SK-N-SH treated with all-trans-retinoic acid at 6 μM for 48 hours (cell line): ENCODE results near the gene MKNK2.
"Not testable (repeated sequence)": the region's sequence is repeated elsewhere in the genome, so short reads cannot be mapped to it uniquely, and the experiment has no call there.

Source experiments
- ATAC-seq: fragments of 200-7000 bp; cut with Tn5 transposase; 3 replicates; pipeline ENCODE4 v1.9.1; 2020; ENCODE audit warnings: mild to moderate bottlenecking, moderate library complexity
- ARNTL ChIP-seq: fragments of 450-650 bp; formaldehyde crosslinking; IDR thresholded peaks from 2 replicates; pipeline ENCODE4 v1.5.0; 2020; ENCODE audit warnings: low read depth, mild to moderate bottlenecking, moderate library complexity, borderline replicate concordance
- BACH2 ChIP-seq: fragments of 250-450 bp; sonication (Bioruptor Pico); IDR thresholded peaks from 2 replicates; pipeline ENCODE4 v1.9.0; 2021; ENCODE audit warnings: mild to moderate bottlenecking, borderline replicate concordance
- CSDC2 ChIP-seq: fragments of 250-450 bp; sonication (Bioruptor Pico); IDR thresholded peaks from 2 replicates; pipeline ENCODE4 v1.5.0; 2020; ENCODE audit warnings: mild to moderate bottlenecking, moderate library complexity
- ESRRG ChIP-seq: fragments of 250-450 bp; sonication (Bioruptor Pico); IDR thresholded peaks from 2 replicates; pipeline ENCODE4 v1.6.1; 2021; ENCODE audit warnings: mild to moderate bottlenecking
- GLIS3 ChIP-seq: fragments of 250-450 bp; sonication (Bioruptor Pico); IDR thresholded peaks from 2 replicates; pipeline ENCODE4 v1.5.0; 2020; ENCODE audit warnings: mild to moderate bottlenecking, moderate library complexity
- ISL1 ChIP-seq: fragments of 250-450 bp; sonication (Bioruptor Pico); IDR thresholded peaks from 2 replicates; pipeline ENCODE4 v2.1.2; 2022; ENCODE audit warnings: mild to moderate bottlenecking, moderate library complexity
- SNAI2 ChIP-seq: fragments of 250-450 bp; sonication (Bioruptor Pico); IDR thresholded peaks from 2 replicates; pipeline ENCODE4 v1.5.0; 2020; ENCODE audit warnings: mild to moderate bottlenecking, moderate library complexity
- TCF4 ChIP-seq: fragments of 250-450 bp; sonication (Bioruptor Pico); IDR thresholded peaks from 2 replicates; pipeline ENCODE4 v1.8.0; 2021; ENCODE audit warnings: mild to moderate bottlenecking, moderate library complexity, borderline replicate concordance
- TOX ChIP-seq: fragments of 250-450 bp; sonication (Bioruptor Pico); IDR thresholded peaks from 2 replicates; pipeline ENCODE4 v1.8.0; 2021; ENCODE audit warnings: mild to moderate bottlenecking, moderate library complexity, borderline replicate concordance
- ZC3H10 ChIP-seq: fragments of 250-450 bp; sonication (Bioruptor Pico); IDR thresholded peaks from 2 replicates; pipeline ENCODE4 v1.5.1; 2021; ENCODE audit warnings: mild to moderate bottlenecking, moderate library complexity
- ZFP3 ChIP-seq: fragments of 250-450 bp; sonication (Bioruptor Pico); IDR thresholded peaks from 2 replicates; pipeline ENCODE4 v1.5.0; 2020; ENCODE audit warnings: mild to moderate bottlenecking, moderate library complexity
- ZFP30 ChIP-seq: fragments of 450-650 bp; formaldehyde crosslinking; IDR thresholded peaks from 2 replicates; pipeline ENCODE4 v1.5.0; 2022; ENCODE audit warnings: mild to moderate bottlenecking, moderate library complexity
- ZNF565 ChIP-seq: fragments of 450-650 bp; formaldehyde crosslinking; conservative IDR thresholded peaks from 2 replicates; pipeline ENCODE4 v1.5.0; 2020; ENCODE audit warnings: low read depth, mild to moderate bottlenecking, moderate library complexity
- ZNF70 ChIP-seq: fragments of 450-650 bp; formaldehyde crosslinking; IDR thresholded peaks from 2 replicates; pipeline ENCODE4 v1.5.0; 2020; ENCODE audit warnings: mild to moderate bottlenecking, moderate library complexity
- ZNF8 ChIP-seq: fragments of 450-650 bp; formaldehyde crosslinking; IDR thresholded peaks from 2 replicates; pipeline ENCODE4 v1.5.0; 2020; ENCODE audit warnings: mild to moderate bottlenecking, moderate library complexity
- TF ChIP-seq, protein P1 (sequence below): fragments of 250-450 bp; sonication (Bioruptor Pico); IDR thresholded peaks from 2 replicates; pipeline ENCODE4 v1.5.1; 2021; ENCODE audit warnings: mild to moderate bottlenecking, moderate library complexity
- TF ChIP-seq, protein P2 (sequence below): fragments of 250-450 bp; sonication (Bioruptor Pico); IDR thresholded peaks from 2 replicates; pipeline ENCODE4 v1.5.0; 2020; ENCODE audit warnings: mild to moderate bottlenecking, moderate library complexity
- TF ChIP-seq, protein P3 (sequence below): fragments of 250-450 bp; sonication (Bioruptor Pico); IDR thresholded peaks from 2 replicates; pipeline ENCODE4 v1.8.0; 2020; ENCODE audit warnings: mild to moderate bottlenecking, moderate library complexity, borderline replicate concordance
- TF ChIP-seq, protein P4 (sequence below): fragments of 250-450 bp; sonication (Bioruptor Pico); IDR thresholded peaks from 2 replicates; pipeline ENCODE4 v1.8.0; 2021; ENCODE audit warnings: low read depth, mild to moderate bottlenecking, moderate library complexity, borderline replicate concordance

The MKNK2 gene

DNA sequence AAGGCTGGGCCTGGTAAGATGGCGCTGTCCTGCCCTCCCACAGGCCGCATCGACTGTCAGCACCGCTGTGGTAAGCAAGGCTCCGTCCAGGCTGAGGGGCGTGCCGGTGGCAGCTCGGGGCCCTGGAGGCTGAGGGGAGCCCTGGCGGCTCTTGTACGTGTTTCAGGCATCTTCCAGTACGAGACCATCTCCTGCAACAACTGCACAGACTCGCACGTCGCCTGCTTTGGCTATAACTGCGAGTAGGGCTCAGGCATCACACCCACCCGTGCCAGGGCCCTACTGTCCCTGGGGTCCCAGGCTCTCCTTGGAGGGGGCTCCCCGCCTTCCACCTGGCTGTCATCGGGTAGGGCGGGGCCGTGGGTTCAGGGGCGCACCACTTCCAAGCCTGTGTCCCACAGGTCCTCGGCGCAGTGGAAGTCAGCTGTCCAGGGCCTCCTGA, 46.9 kb upstream of the MKNK2 start (continued):
- TF ChIP-seq ZNF8 (CRISPR knock-in tag) = no peak

DNA sequence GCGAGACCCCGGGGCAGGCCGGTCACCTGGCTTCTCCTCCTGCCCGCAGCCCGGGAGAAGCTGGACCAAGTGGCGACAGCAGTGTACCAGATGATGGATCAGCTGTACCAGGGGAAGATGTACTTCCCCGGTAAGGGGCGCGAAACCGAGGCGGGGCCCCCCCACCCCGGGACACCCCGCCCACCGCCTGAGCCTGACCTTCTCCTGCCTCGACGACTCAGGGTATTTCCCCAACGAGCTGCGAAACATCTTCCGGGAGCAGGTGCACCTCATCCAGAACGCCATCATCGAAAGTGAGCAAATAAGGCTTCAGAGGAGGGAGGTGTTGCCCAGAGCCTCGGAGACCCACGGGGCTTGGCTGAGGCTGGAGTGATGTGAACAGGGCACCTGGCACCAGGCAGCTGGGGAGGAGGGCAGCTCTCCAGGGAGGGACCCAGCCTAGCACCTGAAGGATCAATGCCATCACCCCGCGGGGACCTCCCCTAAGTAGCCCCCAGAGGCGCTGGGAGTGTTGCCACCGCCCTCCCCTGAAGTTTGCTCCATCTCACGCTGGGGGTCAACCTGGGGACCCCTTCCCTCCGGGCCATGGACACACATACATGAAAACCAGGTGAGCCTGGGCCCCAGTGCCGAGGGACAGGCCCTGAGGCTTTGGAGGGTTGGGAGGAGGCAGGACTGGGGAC, 46.3 kb upstream of the MKNK2 start:
- TF ChIP-seq ESRRG (no peak), CSDC2 (no peak), SNAI2 (CRISPR knock-in tag) (no peak), ZFP30 (CRISPR knock-in tag) (no peak), ISL1 (CRISPR knock-in tag) (no peak), ZFP3 (CRISPR knock-in tag) (no peak), ZC3H10 (CRISPR knock-in tag) (no peak), ARNTL (CRISPR knock-in tag) (no peak)
- peak; percentile 4 for ATAC-seq

DNA sequence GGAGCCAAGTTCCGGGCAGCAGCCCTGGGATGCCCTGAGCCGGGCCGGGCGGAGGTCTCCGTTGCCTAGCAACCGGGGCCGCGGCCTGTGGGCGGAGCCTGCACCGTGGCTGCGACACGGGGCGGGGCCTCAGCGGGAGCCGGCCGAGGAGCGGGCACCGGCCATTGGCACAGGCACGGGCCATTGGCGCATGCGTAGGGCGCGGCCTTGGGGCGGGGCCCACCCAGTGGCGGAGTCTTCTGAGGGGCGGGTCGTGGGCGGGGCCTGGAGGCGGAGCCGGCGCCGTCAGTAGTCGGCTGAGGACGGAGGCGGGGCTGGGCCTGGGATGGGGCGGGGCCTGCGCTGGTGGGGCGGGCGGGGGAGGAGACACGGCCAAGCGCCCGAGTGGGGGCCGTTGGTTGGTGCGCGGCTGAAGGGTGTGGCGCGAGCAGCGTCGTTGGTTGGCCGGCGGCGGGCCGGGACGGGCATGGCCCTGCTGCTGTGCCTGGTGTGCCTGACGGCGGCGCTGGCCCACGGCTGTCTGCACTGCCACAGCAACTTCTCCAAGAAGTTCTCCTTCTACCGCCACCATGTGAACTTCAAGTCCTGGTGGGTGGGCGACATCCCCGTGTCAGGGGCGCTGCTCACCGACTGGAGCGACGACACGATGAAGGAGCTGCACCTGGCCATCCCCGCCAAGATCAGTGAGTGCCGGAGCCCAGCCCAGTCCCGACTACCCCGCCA, 45.6 kb upstream of the MKNK2 start, which contains the start of gene IZUMO4:
Gene IZUMO4, plus strand, starts transcription at position 436 of the 723 bp plus-strand sequence. Its CDS starts 31 bp downstream, at position 467.
- TF ChIP-seq, protein P1, sequence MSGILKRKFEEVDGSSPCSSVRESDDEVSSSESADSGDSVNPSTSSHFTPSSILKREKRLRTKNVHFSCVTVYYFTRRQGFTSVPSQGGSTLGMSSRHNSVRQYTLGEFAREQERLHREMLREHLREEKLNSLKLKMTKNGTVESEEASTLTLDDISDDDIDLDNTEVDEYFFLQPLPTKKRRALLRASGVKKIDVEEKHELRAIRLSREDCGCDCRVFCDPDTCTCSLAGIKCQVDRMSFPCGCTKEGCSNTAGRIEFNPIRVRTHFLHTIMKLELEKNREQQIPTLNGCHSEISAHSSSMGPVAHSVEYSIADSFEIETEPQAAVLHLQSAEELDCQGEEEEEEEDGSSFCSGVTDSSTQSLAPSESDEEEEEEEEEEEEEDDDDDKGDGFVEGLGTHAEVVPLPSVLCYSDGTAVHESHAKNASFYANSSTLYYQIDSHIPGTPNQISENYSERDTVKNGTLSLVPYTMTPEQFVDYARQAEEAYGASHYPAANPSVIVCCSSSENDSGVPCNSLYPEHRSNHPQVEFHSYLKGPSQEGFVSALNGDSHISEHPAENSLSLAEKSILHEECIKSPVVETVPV (CRISPR knock-in tag) = no peak
- TF ChIP-seq ARNTL (CRISPR knock-in tag) (no peak), TCF4 (CRISPR knock-in tag) (no peak), BACH2 (CRISPR knock-in tag) (no peak), SNAI2 (CRISPR knock-in tag) (no peak), GLIS3 (CRISPR knock-in tag) (no peak), ISL1 (CRISPR knock-in tag) (no peak), ESRRG (no peak), ZNF70 (CRISPR knock-in tag) (no peak), TOX (CRISPR knock-in tag) (no peak)
- TF ChIP-seq, protein P2, sequence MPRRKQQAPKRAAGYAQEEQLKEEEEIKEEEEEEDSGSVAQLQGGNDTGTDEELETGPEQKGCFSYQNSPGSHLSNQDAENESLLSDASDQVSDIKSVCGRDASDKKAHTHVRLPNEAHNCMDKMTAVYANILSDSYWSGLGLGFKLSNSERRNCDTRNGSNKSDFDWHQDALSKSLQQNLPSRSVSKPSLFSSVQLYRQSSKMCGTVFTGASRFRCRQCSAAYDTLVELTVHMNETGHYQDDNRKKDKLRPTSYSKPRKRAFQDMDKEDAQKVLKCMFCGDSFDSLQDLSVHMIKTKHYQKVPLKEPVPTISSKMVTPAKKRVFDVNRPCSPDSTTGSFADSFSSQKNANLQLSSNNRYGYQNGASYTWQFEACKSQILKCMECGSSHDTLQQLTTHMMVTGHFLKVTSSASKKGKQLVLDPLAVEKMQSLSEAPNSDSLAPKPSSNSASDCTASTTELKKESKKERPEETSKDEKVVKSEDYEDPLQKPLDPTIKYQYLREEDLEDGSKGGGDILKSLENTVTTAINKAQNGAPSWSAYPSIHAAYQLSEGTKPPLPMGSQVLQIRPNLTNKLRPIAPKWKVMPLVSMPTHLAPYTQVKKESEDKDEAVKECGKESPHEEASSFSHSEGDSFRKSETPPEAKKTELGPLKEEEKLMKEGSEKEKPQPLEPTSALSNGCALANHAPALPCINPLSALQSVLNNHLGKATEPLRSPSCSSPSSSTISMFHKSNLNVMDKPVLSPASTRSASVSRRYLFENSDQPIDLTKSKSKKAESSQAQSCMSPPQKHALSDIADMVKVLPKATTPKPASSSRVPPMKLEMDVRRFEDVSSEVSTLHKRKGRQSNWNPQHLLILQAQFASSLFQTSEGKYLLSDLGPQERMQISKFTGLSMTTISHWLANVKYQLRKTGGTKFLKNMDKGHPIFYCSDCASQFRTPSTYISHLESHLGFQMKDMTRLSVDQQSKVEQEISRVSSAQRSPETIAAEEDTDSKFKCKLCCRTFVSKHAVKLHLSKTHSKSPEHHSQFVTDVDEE (CRISPR knock-in tag) = no peak
- TF ChIP-seq, protein P3, sequence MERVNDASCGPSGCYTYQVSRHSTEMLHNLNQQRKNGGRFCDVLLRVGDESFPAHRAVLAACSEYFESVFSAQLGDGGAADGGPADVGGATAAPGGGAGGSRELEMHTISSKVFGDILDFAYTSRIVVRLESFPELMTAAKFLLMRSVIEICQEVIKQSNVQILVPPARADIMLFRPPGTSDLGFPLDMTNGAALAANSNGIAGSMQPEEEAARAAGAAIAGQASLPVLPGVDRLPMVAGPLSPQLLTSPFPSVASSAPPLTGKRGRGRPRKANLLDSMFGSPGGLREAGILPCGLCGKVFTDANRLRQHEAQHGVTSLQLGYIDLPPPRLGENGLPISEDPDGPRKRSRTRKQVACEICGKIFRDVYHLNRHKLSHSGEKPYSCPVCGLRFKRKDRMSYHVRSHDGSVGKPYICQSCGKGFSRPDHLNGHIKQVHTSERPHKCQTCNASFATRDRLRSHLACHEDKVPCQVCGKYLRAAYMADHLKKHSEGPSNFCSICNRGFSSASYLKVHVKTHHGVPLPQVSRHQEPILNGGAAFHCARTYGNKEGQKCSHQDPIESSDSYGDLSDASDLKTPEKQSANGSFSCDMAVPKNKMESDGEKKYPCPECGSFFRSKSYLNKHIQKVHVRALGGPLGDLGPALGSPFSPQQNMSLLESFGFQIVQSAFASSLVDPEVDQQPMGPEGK = no peak
- TF ChIP-seq, protein P4, sequence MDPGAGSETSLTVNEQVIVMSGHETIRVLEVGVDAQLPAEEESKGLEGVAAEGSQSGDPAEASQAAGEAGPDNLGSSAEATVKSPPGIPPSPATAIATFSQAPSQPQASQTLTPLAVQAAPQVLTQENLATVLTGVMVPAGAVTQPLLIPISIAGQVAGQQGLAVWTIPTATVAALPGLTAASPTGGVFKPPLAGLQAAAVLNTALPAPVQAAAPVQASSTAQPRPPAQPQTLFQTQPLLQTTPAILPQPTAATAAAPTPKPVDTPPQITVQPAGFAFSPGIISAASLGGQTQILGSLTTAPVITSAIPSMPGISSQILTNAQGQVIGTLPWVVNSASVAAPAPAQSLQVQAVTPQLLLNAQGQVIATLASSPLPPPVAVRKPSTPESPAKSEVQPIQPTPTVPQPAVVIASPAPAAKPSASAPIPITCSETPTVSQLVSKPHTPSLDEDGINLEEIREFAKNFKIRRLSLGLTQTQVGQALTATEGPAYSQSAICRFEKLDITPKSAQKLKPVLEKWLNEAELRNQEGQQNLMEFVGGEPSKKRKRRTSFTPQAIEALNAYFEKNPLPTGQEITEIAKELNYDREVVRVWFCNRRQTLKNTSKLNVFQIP = no peak
- TF ChIP-seq, all 23 proteins: peak for 0
- ATAC-seq = peak; percentile 95

DNA sequence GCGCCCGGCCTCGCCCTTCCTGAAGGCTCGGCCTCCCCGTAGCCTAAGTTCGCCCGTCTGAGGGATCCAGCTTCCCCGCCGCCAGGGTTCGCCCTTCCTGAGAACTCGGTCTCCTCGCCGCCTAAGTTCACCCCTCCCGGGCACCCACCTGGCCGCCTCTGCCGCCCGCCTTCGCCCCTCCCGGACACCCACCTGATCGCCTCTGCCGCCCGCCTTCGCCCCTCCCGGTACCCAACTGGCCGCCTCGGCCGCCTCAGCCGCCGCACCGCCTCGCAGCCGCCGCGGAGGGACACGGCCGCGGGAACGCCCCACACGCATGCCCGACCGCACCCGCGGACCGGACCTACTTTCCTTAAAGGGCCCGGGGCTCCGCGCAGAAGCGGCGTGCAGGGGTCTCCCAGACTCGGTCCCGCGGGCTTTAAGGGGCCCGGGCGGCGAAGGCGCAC, 45.0 kb upstream of the MKNK2 start, which contains the start of gene MOB3A:
Gene MOB3A, minus strand, starts transcription at position 293 of the 446 bp plus-strand sequence. CDS start 17,766 bp downstream, outside the sequence.
- TF ChIP-seq ZFP30 (CRISPR knock-in tag) (no peak), TOX (CRISPR knock-in tag) (no peak), ESRRG (no peak), GLIS3 (CRISPR knock-in tag) (0 out of 2 replicates have a peak, but pooled peaks have one; percentile 43), ZFP3 (CRISPR knock-in tag) (0 out of 2 replicates have a peak, but pooled peaks have one; percentile 67), ZNF565 (CRISPR knock-in tag) (no peak)
- TF ChIP-seq, protein P4 = no peak
- TF ChIP-seq, protein P3 = no peak
- peak; percentile 50 for ATAC-seq

DNA sequence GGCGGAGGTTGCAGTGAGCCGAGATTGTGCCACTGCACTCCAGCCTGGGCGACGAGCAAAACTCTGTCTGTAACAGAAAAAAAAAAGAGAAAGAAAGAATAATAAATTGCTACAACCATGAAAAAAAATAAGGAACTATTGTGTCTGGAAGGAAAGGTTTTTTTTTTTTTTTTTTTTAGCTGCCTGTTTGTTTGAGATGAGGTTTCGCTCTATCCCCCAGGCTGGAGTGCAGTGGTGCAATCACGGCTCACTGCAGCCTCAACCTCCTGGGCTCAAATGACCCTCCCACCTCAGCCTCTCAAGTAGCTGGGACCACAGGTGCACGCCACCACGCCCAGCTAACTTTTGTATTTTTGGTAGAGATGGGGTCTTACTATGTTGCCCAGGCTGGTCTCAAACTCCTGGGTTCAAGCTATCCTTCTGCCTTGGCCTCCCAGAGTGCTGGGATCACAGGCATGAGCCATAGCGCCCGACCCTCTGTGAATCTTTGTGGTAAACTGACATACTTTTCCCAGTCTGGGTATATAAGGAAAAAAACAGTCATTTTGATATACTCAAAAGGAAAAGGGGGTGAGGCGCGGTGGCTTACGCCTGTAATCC, 41.0 kb upstream of the MKNK2 start:
- not testable (repeated sequence) for ATAC-seq
